ENCODE results near the gene TRAPPC3.

GRCh38 chr1:36087233-36088123, 61.8 kb downstream of the TRAPPC3 start:
- TF ChIP-seq, protein P1, sequence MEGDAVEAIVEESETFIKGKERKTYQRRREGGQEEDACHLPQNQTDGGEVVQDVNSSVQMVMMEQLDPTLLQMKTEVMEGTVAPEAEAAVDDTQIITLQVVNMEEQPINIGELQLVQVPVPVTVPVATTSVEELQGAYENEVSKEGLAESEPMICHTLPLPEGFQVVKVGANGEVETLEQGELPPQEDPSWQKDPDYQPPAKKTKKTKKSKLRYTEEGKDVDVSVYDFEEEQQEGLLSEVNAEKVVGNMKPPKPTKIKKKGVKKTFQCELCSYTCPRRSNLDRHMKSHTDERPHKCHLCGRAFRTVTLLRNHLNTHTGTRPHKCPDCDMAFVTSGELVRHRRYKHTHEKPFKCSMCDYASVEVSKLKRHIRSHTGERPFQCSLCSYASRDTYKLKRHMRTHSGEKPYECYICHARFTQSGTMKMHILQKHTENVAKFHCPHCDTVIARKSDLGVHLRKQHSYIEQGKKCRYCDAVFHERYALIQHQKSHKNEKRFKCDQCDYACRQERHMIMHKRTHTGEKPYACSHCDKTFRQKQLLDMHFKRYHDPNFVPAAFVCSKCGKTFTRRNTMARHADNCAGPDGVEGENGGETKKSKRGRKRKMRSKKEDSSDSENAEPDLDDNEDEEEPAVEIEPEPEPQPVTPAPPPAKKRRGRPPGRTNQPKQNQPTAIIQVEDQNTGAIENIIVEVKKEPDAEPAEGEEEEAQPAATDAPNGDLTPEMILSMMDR (conservative IDR thresholded peaks at IDR 0.05 in 1 of 2, IDR thresholded peaks at IDR 0.05 in 1 of 2; ENCODE audit: extremely low read depth in 1 of 2, insufficient read depth in 1 of 2, low read depth in 1 of 2, low read length in 2 of 2), result no peak
- no peak for TF ChIP-seq EZH2 (IDR thresholded peaks at IDR 0.05; ENCODE audit: borderline replicate concordance, low read length)
